Thyroid gland (tissue), 4 donors: ENCODE results near the gene PARP4.

Source experiments
- POLR2A ChIP-seq, 2 donors: fragments of 450-650 bp; IDR thresholded peaks; one replicate each; pipeline ENCODE4 v1.6.1; 2017; ENCODE audit warnings: antibody characterized with exemption in 2 of 2, mild to moderate bottlenecking in 2 of 2, moderate library complexity in 1 of 2
- TF ChIP-seq, protein P1 (sequence below), 6 experiments: fragments of 200-600 bp in 3 of 6; fragments of 450-650 bp in 3 of 6; sonication (generic) in 3 of 6; IDR thresholded peaks; one replicate each; pipeline ENCODE4 v1.5.1; 2016 to 2019; ENCODE audit warnings: antibody characterized with exemption in 6 of 6, mild to moderate bottlenecking in 2 of 6, inconsistent platforms in 1 of 6, moderate library complexity in 1 of 6

- TF ChIP-seq, protein P1, sequence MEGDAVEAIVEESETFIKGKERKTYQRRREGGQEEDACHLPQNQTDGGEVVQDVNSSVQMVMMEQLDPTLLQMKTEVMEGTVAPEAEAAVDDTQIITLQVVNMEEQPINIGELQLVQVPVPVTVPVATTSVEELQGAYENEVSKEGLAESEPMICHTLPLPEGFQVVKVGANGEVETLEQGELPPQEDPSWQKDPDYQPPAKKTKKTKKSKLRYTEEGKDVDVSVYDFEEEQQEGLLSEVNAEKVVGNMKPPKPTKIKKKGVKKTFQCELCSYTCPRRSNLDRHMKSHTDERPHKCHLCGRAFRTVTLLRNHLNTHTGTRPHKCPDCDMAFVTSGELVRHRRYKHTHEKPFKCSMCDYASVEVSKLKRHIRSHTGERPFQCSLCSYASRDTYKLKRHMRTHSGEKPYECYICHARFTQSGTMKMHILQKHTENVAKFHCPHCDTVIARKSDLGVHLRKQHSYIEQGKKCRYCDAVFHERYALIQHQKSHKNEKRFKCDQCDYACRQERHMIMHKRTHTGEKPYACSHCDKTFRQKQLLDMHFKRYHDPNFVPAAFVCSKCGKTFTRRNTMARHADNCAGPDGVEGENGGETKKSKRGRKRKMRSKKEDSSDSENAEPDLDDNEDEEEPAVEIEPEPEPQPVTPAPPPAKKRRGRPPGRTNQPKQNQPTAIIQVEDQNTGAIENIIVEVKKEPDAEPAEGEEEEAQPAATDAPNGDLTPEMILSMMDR (IDR thresholded peaks at IDR 0.05): no peak
- no peak for TF ChIP-seq POLR2A (IDR thresholded peaks at IDR 0.05)
These were observed 17.3 kb downstream of the PARP4 start for GRCh38 chr13:24495151-24495729.
